T-helper 1 cell treated with Interleukin-12 subunit alpha and Interleukin-12 subunit beta and Interleukin-4 antibody, amounts not matched to agents 30 μg/mL and 1 μg/mL, for 36 hours (primary cell): ENCODE data around the gene CTIF.
A peak's percentile ranks its signal among the peaks of the same experiment; 100 is the strongest.

ENCODE experiments used
- H3K27ac Mint-ChIP-seq: one replicate; pipeline ENCODE4 v1.8.0; 2021; ENCODE audit warnings: mild to moderate bottlenecking, mixed read lengths
- H3K27me3 Mint-ChIP-seq: one replicate; pipeline ENCODE4 v1.8.0; 2021; ENCODE audit warnings: low read depth, mixed read lengths
- H3K36me3 Mint-ChIP-seq: one replicate; pipeline ENCODE4 v1.8.0; 2021; ENCODE audit warnings: low read depth, mixed read lengths
- H3K4me1 Mint-ChIP-seq: one replicate; pipeline ENCODE4 v1.8.0; 2021; ENCODE audit warnings: low read depth, mixed read lengths
- H3K4me3 Mint-ChIP-seq: one replicate; pipeline ENCODE4 v1.8.0; 2021; ENCODE audit warnings: mild to moderate bottlenecking, moderate library complexity, mixed read lengths
- H3K9me3 Mint-ChIP-seq: one replicate; pipeline ENCODE4 v1.8.0; 2021; ENCODE audit warnings: mixed read lengths

The CTIF gene

DNA sequence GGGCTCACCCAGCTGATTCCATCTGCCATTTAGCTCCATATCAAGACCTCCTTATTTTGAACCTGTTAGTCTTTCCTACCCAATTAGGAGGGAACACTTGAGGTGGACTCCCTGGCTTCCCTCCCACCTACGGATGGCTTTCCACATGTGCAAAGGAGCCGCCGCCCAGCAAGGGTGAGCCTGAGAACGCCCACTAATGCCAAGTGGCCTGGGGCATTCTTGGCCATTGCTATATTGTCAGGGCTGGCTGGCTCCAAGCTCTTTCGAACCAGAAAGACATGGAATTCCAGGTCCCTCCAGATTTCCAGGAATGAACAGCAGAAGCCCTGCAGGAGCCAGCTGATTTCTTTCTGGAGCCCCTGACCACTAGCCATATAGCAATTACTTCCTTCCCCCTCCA, 215.7 kb downstream of the CTIF start:
- no peak overlapping the region for H3K4me3 Mint-ChIP-seq
- H3K36me3 Mint-ChIP-seq: no peaks in the 10 kb centered on the region
- H3K27ac Mint-ChIP-seq: no peak overlapping the region
- peaks cover 3% of the 10 kb centered on the region for H3K27me3 Mint-ChIP-seq
- H3K9me3 Mint-ChIP-seq: no peaks in the 10 kb centered on the region
- H3K4me1 Mint-ChIP-seq: peaks cover 4% of the 10 kb centered on the region

- Mint-ChIP-seq H3K36me3 (no peaks in the 10 kb centered on the region), H3K4me1 (peaks cover 4% of the 10 kb centered on the region), H3K27ac (no peak overlapping the region), H3K9me3 (no peaks in the 10 kb centered on the region), H3K4me3 (no peak overlapping the region), H3K27me3 (peaks cover 3% of the 10 kb centered on the region)
Measured at GRCh38 chr18:48754993-48755473, 216.2 kb downstream of the CTIF start.

- Mint-ChIP-seq H3K9me3 (no peaks in the 10 kb centered on the region), H3K4me1 (peaks cover 4% of the 10 kb centered on the region), H3K4me3 (no peak overlapping the region), H3K27ac (no peak overlapping the region), H3K27me3 (no peaks in the 10 kb centered on the region), H3K36me3 (no peaks in the 10 kb centered on the region)
Measured at GRCh38 chr18:48756511-48757226, 217.8 kb downstream of the CTIF start.

DNA sequence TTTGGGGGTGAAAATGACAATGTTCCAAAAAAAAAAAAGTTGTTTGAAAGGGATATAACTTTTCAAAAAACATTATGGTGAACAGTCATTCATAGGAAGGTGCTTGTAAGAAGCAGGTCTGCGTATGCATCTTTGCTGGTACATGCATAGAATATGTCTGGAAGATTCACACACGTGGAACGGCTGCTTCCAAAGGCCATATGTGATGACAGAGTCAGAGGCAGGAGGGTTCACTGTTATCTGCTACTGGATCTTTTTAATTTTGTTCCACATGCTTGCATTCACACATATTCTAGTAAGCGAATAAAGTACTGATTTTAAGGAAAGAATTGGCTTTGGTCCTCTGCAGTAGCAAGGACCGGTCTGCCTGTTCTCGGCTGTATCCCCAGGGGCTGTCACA, 218.5 kb downstream of the CTIF start:
- Mint-ChIP-seq H3K4me1 (peaks cover 4% of the 10 kb centered on the region), H3K27ac (no peak overlapping the region), H3K27me3 (no peaks in the 10 kb centered on the region), H3K9me3 (no peaks in the 10 kb centered on the region), H3K36me3 (no peaks in the 10 kb centered on the region), H3K4me3 (no peak overlapping the region)

DNA sequence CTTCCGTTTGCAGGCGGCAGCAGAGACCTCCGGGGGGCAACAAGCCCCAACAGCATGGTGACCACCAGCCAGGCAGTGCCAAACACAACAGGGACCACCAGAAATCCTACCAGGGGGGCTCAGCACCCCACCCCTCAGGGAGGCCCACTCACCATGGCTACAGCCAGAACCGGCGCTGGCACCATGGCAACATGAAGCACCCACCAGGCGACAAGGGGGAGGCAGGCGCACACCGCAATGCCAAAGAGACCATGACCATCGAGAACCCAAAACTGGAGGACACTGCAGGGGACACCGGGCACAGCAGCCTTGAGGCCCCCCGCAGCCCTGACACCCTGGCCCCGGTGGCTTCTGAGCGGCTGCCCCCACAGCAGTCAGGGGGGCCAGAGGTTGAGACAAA, 219.1 kb downstream of the CTIF start:
- H3K36me3 Mint-ChIP-seq: no peaks in the 10 kb centered on the region
- H3K4me1 Mint-ChIP-seq: peaks cover 4% of the 10 kb centered on the region
- no peaks in the 10 kb centered on the region for H3K9me3 Mint-ChIP-seq
- H3K27ac Mint-ChIP-seq: no peak overlapping the region
- H3K4me3 Mint-ChIP-seq: no peak overlapping the region
- no peaks in the 10 kb centered on the region for H3K27me3 Mint-ChIP-seq

DNA sequence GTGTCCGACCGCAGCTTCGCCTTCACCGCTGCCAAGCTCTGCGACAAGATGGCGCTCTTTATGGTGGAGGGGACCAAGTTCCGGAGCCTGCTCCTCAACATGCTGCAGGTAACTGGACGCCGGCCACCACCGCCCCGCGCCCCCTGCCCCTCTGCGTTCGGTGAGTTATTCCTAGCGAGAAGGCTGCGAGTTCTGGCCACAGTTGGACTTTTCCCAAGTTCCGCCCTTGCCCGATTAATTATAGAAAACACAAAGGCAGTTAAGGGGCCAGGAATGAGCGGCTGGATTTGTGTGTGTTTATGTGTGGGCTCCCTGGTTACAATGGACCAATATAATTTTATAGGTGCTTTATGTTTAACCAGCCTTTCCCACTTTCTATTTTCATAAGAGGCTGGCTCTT, 222.8 kb downstream of the CTIF start:
- H3K27me3 Mint-ChIP-seq: no peaks in the 10 kb centered on the region

DNA sequence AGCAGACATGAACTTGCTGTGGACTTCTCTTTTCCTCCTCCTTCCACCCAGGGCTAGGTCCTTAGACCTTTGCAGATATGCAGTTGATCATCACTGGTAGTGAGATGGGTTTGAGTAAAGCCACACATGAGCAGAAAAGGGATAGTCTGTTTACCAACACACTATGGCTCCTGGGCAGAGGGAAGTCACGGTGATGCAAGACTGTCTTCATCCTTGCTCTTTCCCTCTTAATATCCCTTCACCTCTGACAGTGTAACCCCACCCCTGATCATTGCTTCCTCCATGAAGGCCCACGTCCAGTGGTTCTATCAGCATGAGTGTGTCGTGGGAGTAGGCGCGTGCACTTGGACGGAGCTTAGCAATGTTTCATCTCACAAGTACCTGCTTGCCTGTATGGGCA, 223.2 kb downstream of the CTIF start:
- Mint-ChIP-seq H3K9me3 (no peaks in the 10 kb centered on the region), H3K4me3 (no peak overlapping the region), H3K27me3 (no peaks in the 10 kb centered on the region), H3K4me1 (peaks cover under 1% of the 10 kb centered on the region), H3K36me3 (no peaks in the 10 kb centered on the region), H3K27ac (no peak overlapping the region)

More for the DNA sequence above, 222.8 kb downstream of the CTIF start:
- H3K4me3 Mint-ChIP-seq: no peak overlapping the region
- H3K27ac Mint-ChIP-seq: no peak overlapping the region
- H3K9me3 Mint-ChIP-seq: no peaks in the 10 kb centered on the region
- H3K36me3 Mint-ChIP-seq: no peaks in the 10 kb centered on the region
- peaks cover 4% of the 10 kb centered on the region for H3K4me1 Mint-ChIP-seq

- no peak overlapping the region for H3K27ac Mint-ChIP-seq
- peaks cover 5% of the 10 kb centered on the region for H3K27me3 Mint-ChIP-seq
- H3K36me3 Mint-ChIP-seq: no peaks in the 10 kb centered on the region
- H3K9me3 Mint-ChIP-seq: no peaks in the 10 kb centered on the region
- H3K4me3 Mint-ChIP-seq: no peak overlapping the region
- no peaks in the 10 kb centered on the region for H3K4me1 Mint-ChIP-seq
Measured at GRCh38 chr18:48762836-48763718, 224.2 kb downstream of the CTIF start.

- H3K4me1 Mint-ChIP-seq: no peaks in the 10 kb centered on the region
- no peaks in the 10 kb centered on the region for H3K36me3 Mint-ChIP-seq
- H3K9me3 Mint-ChIP-seq: no peaks in the 10 kb centered on the region
- H3K27ac Mint-ChIP-seq: no peak overlapping the region
- peaks cover 5% of the 10 kb centered on the region for H3K27me3 Mint-ChIP-seq
- H3K4me3 Mint-ChIP-seq: no peak overlapping the region
Measured at GRCh38 chr18:48763719-48764100, 224.9 kb downstream of the CTIF start.

DNA sequence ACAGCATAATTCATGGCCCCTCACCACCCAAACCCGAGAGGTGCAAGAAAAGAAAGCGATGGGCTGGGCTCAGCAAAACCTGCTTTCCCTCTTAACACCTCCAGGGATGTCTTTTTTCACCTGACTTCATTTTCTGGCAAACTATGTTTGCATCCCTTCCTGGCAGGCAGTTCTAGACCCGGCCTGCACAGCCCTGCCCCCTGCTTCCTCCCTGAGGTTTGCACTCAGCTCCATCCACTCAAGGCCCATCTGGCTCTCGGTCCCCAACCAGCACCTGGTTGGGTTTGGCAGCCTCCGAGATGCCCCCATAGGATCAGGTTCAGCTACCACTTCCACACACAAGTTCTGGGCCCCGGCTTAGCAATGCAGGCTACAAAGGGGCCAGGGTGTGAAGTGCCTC, 226.2 kb downstream of the CTIF start:
- H3K4me1 Mint-ChIP-seq: no peaks in the 10 kb centered on the region
- H3K36me3 Mint-ChIP-seq: no peaks in the 10 kb centered on the region
- H3K4me3 Mint-ChIP-seq: no peak overlapping the region
- H3K9me3 Mint-ChIP-seq: no peaks in the 10 kb centered on the region
- H3K27ac Mint-ChIP-seq: peak overlapping the region; percentile 0
- peaks cover 5% of the 10 kb centered on the region for H3K27me3 Mint-ChIP-seq

DNA sequence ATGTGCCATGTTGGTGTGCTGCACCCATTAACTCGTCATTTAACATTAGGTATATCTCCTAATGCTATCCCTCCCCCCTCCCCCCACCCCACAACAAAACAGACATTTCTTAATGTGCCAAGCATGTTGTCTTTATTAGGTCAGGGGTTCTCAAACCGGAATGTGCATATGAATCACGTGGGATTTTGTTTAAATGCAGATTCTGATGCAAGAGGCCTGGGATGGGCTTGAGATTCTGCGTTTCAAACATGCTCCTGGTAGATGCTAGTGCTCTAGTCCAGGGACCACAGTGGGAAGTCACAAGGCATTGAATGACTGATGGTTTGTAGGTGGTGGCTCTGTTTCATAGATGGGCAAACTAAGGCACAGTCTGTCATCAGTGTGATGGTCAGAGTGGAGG, 227.2 kb downstream of the CTIF start:
- Mint-ChIP-seq H3K4me1 (no peaks in the 10 kb centered on the region), H3K27ac (no peak overlapping the region), H3K4me3 (no peak overlapping the region), H3K36me3 (no peaks in the 10 kb centered on the region), H3K9me3 (no peaks in the 10 kb centered on the region), H3K27me3 (peaks cover 5% of the 10 kb centered on the region)

DNA sequence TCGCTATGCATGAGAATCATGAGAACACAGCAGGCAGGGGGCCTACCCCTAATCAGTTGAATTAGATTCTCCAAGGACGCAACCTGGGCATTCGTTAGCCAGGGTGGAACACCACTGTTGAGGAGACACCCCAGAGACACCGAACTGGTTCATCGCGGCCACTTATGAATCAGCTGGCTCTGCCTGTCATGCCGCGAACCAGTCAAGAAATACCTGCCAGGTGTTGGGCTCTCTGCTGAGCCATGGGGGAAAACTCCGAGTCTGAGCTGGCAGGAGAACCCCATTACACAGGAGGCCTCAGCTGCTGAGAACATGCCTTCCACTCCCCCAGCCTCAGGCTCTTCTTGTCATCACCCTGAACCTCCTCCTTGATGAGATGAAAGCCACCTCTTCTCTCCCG, 227.7 kb downstream of the CTIF start:
- no peak overlapping the region for H3K4me3 Mint-ChIP-seq
- no peaks in the 10 kb centered on the region for H3K36me3 Mint-ChIP-seq
- H3K9me3 Mint-ChIP-seq: no peaks in the 10 kb centered on the region
- H3K27ac Mint-ChIP-seq: no peak overlapping the region
- no peaks in the 10 kb centered on the region for H3K4me1 Mint-ChIP-seq
- peaks cover 5% of the 10 kb centered on the region for H3K27me3 Mint-ChIP-seq

GRCh38 chr18:48767090-48767690, 228.4 kb downstream of the CTIF start:
- no peak overlapping the region for H3K27ac Mint-ChIP-seq
- no peaks in the 10 kb centered on the region for H3K9me3 Mint-ChIP-seq
- H3K4me1 Mint-ChIP-seq: no peaks in the 10 kb centered on the region
- peaks cover 5% of the 10 kb centered on the region for H3K27me3 Mint-ChIP-seq
- H3K4me3 Mint-ChIP-seq: no peak overlapping the region
- no peaks in the 10 kb centered on the region for H3K36me3 Mint-ChIP-seq

- H3K4me1 Mint-ChIP-seq: no peaks in the 10 kb centered on the region
- no peaks in the 10 kb centered on the region for H3K9me3 Mint-ChIP-seq
- no peak overlapping the region for H3K27ac Mint-ChIP-seq
- H3K4me3 Mint-ChIP-seq: no peak overlapping the region
- H3K27me3 Mint-ChIP-seq: peaks cover 5% of the 10 kb centered on the region
- no peaks in the 10 kb centered on the region for H3K36me3 Mint-ChIP-seq
Measured at GRCh38 chr18:48769006-48769636, 230.3 kb downstream of the CTIF start.
